ENCODE results near the gene RSBN1L.

DNA sequence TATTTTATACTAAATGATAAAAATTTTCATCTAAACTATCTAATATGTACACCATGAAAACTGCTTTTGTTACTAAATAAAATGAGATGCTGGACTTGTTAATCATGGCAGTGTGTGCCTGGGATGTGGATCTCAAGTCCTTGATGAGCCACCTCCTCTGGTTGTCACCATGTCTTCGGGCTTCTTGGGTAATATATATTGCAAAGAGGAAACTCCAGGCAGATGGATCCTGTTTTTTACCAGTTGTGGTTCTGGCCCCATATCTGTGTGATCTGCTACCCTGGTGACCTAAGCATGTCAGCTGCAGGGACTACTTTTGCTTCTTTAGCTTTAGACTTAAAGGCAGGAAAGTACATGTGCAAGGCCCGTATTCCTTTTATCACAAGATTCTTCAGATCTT lies 55.8 kb downstream of the RSBN1L start:
- TF ChIP-seq CTCF (optimal IDR thresholded peaks at IDR 0.05 in 1 of 3, IDR thresholded peaks at IDR 0.05 in 1 of 3, conservative IDR thresholded peaks at IDR 0.05 in 1 of 3; ENCODE audit: extremely low read depth in 1 of 3, insufficient read depth in 2 of 3, low read length in 3 of 3), result no peak
- TF ChIP-seq EZH2 (IDR thresholded peaks at IDR 0.05; ENCODE audit: low read length), result no peak

All from keratinocyte (primary cell).